Measurements from ENCODE around the gene DELE1.
"Not testable (repeated sequence)": the region's sequence is repeated elsewhere in the genome, so short reads cannot be mapped to it uniquely, and the experiment has no call there.

The DELE1 gene

GRCh38 chr5:141883892-141884318 lies 39.8 kb upstream of the DELE1 start:
- no peak for DNase-seq (ENCODE audit: low read depth, low spot score)

- no peak for DNase-seq (ENCODE audit: low read depth, low spot score)
These were observed 34.3 kb upstream of the DELE1 start for GRCh38 chr5:141889282-141889871.

- DNase-seq (ENCODE audit: low read depth, low spot score), result not testable (repeated sequence)
These were observed 33.2 kb upstream of the DELE1 start for GRCh38 chr5:141890429-141890828.

GRCh38 chr5:141897425-141897824 lies 26.2 kb upstream of the DELE1 start:
- no peak for DNase-seq (ENCODE audit: low read depth, low spot score)

GRCh38 chr5:141898448-141899049 lies 25.1 kb upstream of the DELE1 start:
- no peak for DNase-seq (ENCODE audit: low read depth, low spot score)

GRCh38 chr5:141902015-141902814 lies 21.5 kb upstream of the DELE1 start:
- no peak for DNase-seq (ENCODE audit: low read depth, low spot score)

- no peak for DNase-seq (ENCODE audit: low read depth, low spot score)
These were observed 20.4 kb upstream of the DELE1 start for GRCh38 chr5:141903261-141903660.

- no peak for DNase-seq (ENCODE audit: low read depth, low spot score)
These were observed 19.1 kb upstream of the DELE1 start for GRCh38 chr5:141904551-141904950.

GRCh38 chr5:141906517-141906916 lies 17.2 kb upstream of the DELE1 start:
- DNase-seq (ENCODE audit: low read depth, low spot score), result no peak

GRCh38 chr5:141906972-141907371 lies 16.7 kb upstream of the DELE1 start:
- DNase-seq (ENCODE audit: low read depth, low spot score), result no peak

- DNase-seq (ENCODE audit: low read depth, low spot score), result no peak
These were observed 14.9 kb upstream of the DELE1 start for GRCh38 chr5:141908796-141909195.

GRCh38 chr5:141909212-141909611 lies 14.5 kb upstream of the DELE1 start:
- DNase-seq (ENCODE audit: low read depth, low spot score), result no peak

GRCh38 chr5:141910271-141910673 lies 13.4 kb upstream of the DELE1 start:
- no peak for DNase-seq (ENCODE audit: low read depth, low spot score)

- DNase-seq (ENCODE audit: low read depth, low spot score), result no peak
These were observed 10.0 kb upstream of the DELE1 start for GRCh38 chr5:141913560-141914198.

GRCh38 chr5:141914199-141914743 lies 9.4 kb upstream of the DELE1 start:
- DNase-seq (ENCODE audit: low read depth, low spot score), result no peak

GRCh38 chr5:141914797-141915196 lies 8.9 kb upstream of the DELE1 start:
- no peak for DNase-seq (ENCODE audit: low read depth, low spot score)

GRCh38 chr5:141915881-141916336 lies 7.8 kb upstream of the DELE1 start:
- no peak for DNase-seq (ENCODE audit: low read depth, low spot score)

GRCh38 chr5:141916522-141916921 lies 7.1 kb upstream of the DELE1 start:
- DNase-seq (ENCODE audit: low read depth, low spot score), result no peak

- DNase-seq (ENCODE audit: low read depth, low spot score), result no peak
These were observed 5.9 kb upstream of the DELE1 start for GRCh38 chr5:141917760-141918159.

- DNase-seq (ENCODE audit: low read depth, low spot score), result no peak
These were observed 4.2 kb upstream of the DELE1 start for GRCh38 chr5:141919218-141920119.

GRCh38 chr5:141920771-141921170 lies 2.9 kb upstream of the DELE1 start:
- DNase-seq (ENCODE audit: low read depth, low spot score), result no peak
